ENCODE results near the gene GNB1L.

Gene GNB1L

DNA sequence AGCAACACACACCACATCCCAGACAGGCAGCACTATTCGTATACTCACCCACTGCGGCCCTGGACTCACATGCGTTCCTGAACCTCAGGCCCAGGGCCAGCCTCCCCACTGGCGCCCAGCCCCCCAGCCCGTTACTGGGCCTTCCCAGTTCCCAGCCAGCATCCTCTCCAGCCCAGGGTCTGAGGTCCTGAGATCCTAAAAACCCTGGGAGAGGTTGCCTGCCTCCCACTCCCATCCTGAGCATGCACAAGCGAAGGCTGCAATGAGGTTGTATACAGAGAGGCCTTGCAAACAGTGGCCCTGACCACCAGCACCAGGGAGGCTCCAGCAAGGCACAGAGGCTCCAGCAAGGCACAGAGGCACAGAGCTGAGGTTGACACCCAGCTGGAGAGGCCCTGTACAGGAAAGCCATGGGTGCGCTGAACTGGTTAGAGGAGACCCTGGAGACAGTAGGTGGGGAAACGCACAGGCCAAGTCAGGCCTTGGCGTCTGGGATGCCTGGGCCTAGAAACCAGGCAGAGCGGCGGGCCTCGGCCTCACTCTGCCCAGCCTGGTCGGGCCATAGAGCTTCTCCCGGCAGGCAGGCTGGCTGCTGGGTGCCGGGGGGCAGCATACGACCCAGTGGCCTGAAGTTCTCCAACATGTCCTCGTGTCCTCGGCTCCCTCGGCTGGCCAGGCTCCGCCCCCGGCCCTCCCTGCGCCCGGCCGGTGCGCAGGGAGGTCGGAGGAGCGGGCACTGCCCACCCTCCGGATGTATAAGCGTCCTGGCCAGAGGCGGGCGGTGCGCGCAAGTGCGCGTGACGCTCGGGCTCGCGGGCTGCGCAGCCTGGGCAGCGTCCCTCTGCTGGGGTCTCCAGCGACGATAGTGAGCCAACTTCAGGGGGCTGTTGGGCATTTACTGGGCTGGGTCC, 96.4 kb downstream of the GNB1L start:
- DNase-seq, result no peak

DNA sequence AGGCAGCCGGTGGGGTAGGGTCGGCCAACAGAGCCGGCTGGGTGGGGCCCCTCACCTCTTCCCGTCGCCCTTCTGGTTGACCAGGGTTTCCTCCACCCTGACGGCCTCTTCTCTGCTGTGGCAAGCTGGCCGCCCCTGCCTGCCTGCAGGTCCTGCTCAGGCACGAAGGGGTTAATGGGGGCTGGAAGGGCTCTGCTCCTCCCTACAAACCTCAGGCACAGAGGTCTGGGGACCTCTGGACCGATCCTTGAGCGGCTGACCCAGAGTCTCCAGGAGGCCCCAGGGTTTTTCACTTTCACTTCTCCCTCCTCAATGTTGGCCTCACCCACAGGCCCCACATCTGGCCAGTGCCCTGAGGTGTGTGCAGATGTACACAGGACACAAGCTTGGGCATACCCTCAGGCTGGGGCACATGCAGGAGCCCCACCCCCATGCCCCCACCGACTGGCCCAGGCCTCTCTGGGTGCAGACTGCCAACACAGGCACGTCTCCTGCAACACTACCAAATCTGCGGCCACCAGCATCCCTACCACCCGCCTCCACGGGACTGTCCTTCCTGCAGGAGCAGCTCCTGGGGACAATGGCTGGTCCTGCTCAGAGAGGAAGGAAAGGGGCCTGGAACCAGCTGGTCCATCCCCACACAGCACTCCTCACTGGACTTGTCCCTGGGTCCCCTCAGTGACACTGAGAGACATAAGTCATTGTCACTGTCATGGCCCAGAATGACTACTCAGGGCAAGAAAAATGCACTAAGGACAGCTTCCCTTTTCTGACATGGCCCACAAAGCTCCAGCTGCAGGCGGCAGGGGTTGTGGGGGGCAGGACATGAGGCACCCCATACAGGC, 97.3 kb downstream of the GNB1L start:
- no peak for DNase-seq

DNA sequence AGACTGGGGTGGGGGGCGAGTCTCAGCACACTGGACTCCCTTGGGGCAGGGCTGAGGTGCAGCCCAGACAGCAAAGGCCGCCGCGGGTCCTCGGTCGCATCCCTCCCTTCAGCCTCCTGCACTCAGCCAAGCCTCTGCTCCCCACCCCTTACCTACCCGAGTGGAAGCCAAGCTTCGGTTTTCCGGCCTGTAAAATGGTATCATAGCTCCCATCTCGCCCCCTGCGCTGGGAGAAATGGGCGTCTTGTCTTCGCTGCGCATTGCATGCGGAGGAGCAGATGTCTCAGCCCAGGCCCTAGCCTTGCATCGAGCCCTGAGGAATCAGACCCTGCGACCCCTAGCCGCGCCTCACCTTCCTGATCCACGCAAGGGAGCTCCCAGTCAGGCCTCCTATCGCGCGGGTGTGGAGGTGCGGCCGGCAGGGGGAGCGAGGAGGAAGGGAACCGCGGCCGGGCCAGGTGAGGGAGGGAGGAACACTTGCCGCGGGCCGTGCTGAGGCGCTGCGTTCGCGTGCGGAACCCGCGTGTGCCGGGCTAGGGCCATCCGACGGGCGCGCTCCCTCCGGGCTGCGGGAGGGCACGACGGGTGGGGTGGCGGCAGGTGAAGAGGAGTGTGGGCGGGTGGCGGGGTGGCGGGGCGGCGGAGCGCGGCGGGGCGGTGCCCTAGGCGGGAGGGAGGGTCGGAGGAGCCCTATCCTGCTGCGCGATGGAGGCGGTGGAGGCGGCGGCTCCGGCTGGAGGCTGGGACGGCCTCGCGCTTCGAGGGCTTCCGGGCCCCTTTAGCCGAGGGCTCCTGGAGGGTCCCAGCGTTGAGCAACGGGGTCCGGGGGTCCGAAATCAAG, 98.2 kb downstream of the GNB1L start:
- DNase-seq, result no peak

DNA sequence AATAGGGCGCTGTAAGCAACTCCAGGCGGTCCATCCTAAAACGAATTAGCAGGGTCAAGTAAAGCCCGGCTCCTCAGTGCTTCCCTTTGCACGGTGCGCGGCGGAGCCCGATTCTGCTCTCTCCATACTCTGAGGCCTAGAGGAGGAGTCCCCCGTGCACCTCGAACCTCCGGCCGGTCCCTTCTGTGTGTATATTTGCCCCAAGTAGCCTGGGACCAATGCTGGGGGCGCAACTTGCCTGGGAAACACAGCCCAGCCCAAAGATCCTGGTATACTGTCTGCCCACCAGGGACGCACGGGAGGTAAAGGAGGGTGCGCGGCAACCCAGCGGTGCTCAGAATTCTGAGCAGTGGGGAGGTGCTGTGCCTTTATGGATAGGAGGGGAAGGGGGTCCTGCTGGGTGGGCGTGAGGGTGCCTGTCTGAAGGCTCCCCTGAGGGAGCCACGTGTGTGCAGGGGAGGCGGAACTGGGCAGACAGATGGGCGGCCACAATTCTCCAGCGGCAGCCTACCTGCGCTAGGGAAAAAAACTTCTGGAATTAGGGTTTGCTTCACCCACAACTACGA, 98.9 kb downstream of the GNB1L start:
- no peak for DNase-seq

DNA sequence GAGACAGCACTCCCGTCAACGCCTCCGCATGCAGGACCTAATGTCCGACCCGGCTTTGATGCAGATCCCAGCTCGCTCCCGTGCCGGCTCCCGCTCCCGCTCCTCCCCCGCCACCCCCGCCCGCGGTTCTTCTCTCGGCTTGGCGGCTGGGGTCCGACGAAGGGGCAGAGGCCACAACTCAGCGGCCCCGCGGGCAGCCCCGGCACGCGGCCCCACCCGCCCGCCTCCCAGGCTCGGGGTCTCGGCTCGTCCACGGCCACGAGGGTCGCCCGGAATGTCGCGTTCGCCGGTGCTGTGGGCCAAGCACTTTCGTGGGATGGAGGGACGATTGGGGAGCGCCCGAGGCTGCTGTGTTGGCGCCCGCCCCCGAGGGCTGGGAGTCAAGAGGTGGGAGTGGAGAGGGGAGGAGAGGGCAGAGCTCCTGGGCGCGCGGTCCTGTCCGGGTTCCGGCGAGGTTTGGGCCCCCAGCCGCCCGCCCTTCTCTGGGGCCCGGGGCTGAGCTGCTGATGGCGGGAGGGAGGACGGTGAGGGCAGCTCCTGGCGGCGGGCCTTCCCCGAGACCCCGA, 99.4 kb downstream of the GNB1L start:
- DNase-seq, result no peak

DNA sequence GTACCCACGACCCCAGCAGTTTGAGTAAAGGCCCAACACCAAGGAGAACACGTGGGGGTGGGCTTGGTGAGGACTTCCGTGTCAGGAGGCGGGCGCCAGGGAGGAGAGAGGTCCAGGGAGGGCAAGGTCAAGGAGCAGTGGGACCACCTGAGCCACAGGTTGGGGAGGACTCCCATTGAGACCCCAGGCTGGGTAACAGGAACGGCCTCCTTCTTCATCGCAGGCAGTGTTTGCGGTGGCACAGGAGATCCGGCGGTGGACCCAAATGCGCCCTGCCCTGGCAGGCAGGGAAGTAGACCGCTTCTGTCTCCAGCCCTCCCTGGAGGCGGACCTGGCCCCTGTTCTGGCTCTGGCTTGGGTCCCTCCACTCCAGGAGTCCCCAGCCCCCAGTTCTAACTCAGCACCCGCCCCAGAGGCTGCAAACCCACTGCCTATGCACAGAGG, 100.0 kb downstream of the GNB1L start:
- no peak for DNase-seq

DNA sequence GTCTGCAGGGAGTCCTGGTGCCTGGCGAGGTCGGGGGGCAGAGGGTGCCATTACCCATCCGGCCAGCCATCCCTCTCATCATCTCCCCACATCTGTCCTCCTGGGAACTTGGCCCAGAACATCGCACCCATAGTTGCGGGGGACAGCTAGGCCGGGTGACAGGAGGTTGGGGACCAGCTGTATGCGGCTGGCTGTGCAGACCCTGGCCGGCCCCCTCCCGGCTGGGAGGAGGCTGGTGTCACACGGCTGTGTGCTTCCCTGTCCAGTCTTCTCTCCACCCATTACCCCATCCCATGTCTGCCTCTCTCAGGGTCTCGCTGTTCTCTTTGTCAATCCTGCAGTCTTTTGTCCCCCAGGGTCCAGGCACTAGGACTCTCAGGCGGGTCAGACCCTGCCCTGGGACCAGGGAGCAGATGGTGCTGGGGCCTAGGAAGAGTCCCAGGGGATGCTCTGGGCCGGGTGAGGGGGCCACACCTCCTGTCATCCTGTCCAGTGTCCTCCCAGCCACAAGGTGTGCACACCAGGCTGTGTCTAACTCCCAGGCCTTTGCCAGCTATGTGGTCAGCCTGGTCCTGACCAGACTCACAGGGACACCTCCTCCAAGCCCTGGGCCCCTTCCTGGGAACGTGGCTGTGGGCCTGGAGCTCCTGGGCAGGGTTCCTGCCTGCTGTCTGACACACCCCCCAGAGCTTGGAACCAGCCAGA, 100.5 kb downstream of the GNB1L start:
- no peak for DNase-seq

DNA sequence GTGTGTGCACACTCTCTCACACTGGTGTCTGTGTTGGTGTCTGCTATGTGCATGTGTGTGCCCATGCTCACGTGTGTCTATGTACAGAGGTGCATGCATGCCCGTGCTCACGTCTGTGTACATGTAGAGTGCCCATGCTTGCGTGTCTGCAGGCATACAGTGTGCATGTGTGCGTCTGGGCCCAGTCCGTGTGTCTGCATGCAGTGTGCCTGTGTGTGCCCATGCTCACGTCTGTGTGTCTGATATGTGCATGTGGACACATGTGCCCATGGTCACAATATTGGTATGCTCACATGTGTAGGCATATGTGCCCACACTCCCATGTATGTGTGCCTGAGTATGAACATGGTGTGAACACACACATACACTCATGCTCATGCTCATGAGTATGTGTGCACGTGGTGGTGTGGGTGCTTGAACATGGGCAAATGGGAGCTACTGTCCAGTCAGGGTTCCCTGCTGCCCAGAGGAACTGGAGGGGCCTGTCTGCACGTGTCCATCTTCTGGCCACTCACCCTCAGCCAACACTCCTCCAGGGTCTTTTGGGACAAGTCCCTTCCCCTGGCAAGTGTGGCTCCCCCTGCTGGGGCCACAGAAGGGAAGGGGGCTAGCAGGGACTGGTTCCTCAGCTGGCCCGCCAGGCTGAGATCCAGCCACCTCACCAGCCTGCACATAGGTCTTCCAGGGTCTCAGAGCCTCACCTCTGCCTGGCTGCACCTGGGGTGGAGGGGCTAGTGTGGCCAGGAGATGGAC, 101.4 kb downstream of the GNB1L start:
- no peak for DNase-seq

DNA sequence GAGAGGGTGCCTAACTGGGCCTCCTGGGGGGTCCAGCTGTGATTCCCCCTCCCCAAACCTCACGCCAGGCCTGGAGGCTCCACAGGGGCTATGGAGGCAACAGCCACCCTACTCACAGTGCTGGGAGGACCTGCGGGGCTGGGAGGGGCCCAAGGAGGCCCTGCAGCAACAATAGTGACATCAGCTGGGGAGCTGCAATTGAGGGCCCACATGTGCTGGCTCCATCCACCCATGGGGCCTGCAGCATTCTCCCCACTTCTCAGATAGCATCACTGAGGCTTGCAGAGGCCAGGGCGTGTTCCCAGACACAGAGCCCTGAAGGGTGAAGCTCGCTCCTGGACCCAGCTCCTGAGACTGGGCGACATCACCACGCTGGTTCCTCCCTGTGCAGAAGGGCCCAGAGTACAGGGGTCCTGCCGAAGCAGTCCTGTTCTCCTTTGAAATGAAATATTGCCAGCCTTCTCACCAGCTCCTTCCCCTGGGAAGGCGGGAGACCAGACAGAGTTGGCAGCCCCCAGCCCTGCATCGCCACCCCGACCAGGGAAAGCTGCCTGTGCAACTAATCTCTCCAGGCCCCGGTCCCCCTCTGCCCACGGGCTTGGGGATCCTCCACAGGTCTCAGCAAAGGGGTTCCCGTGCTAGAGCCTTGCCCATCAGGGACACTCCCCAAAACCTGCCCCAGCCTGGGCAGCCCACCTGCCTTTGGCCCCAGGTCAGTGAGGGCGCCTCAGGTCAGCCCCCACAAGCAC, 103.0 kb downstream of the GNB1L start:
- DNase-seq, result no peak

DNA sequence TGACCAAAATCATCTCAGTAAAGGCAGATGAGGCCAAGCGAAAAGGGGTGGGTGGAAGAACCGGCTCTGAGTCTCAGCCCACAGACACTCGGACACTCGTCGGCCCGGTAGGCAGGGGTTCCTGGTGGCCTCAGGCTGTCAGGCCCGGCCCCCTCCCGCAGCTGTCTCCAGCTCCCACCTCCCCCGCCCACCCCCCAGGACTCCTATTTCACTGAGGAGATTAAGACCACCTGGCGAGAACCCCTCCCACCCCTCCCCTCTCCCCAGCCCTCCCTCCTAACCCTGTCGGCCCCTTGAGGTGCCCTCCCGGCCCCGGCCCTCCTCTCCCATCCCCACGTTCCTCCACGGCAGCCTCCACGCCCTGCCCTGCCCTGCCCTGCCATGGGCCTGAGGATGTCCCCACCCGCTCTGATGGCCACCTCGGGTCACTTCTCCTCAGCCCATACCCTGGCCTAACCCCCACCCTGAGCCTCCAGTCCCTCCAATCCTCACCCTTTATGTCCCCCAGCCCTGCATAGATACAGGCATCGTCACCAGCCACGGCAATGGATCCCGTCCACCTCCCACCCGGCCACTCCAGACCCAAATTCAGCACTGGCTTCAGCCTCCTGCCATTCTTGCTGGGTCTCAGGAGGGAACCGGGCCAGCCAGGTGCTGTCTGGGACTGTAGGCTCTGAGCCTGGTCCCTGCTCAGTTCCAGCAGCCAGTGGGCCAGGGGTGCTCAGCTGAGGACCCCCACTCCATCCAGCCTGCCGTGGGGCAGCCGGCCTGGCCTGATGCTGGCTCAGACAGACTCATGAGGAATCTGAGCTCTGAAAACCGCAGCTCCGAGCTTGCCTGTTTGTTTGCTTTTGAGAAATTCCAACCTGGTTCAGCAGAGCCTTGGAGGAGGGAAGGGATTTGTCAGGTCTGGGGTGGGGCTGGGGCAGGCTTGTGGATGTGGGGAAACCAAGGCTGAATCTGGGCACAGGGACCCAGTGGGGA, 103.9 kb downstream of the GNB1L start:
- no peak for DNase-seq

DNA sequence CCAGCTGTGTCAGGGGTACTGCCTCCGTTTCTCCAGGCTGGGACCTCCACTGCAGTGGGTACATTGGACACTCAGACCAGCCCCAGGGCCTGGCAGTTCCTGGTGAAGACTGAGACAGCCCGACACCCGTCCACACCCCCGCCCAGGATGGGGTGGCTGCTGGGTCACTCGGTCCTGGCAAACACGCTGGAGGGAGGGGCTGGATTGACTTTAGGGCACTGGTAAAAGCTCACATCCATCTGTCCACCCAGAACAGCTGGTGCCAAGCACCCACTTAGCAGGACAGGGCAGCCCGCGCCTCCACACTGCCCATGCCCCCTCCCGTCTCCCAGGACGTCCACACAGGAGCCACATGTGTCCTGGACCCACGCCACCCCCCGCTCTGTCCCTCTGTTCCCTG, 104.8 kb downstream of the GNB1L start:
- no peak for DNase-seq

DNA sequence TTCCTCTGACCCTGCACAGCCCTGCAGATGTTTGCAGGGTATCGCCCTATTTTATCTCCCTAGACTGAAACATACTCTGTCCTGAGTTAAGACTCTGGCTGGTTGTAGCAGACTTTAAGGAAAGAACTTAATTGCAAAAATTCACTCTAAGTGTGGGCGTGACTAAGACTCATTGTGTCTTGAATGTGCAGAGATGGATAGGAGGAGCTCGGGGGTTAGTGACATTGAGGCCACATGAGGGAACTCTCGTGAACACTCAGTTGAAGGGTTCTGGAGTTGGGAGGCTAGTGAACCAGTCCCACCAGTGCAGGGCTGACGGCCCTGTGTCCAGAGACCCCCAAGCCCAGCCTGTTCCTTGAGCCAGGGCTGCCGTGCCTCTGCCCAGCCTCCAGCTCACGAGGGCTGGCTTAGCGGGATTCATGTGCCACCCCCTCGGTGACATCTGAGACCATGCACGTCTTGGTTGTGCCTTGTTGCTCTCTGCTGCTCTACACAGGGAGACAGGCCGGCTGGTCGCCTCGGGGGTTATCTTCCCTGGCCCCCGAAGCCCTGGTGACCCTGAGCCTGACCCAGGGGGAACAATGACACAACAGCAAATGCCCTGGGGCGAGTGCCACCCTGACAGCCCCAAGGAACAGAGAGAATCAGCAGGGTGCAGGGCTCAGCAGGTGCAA, 105.5 kb downstream of the GNB1L start:
- DNase-seq, result no peak

DNA sequence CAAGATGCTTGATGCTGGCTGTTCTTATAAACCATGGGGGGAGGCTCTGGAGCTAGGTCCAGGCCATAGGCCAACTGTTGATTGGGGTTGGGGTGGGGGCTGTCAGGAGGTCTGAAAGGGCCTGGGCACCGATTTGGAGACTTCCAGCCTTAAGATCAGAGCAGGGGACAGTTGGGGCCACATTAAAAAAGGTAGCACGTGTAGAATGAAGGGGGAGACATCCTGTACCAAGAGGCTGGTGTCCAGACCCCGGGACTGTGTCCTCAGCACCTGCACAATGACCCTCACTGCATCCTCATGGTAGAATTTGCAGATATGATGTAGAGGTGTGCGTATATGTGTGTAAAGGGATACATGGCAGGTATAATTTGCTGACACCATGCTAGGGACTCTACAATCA, 106.5 kb downstream of the GNB1L start:
- no peak for DNase-seq

DNA sequence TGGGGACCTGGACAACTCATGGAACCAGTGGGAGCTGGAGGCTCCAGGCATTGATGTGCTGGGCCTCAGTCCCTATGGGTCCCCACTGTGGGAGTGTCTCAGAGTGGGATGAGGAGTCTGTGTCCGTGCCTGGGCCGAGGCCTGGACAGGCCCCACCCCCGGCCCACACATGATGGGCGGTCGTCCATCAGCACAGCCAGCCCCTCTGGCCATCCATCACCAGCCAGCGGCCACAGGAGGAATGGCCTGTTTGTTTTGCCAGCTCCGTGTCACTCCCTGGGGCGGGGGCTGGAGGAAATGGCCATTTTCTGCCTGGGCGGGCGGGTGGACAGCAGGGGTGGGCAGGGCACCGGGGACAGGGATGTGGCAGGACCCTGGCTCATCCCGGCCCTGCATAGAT, 107.1 kb downstream of the GNB1L start:
- DNase-seq, result no peak

DNA sequence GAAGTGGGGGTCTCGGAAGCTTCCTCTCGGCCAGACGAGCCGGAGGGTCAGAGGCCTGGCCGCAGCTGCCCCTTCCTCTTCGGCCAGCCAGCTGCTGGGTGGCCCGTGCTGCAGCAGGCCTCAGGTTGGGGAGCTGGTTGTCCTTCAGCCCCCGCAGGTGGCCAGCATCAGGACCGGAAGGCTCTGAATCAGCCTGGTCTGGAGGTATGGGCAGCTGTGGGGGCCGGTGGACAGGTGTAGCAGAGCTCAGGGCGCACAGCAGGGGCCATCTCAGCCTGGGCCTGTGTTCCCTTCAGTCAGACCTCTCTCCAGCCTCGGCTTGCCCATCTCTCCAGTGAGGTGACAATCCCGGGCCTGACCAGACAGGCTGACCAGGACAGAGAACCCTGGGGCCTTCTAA, 107.9 kb downstream of the GNB1L start:
- no peak for DNase-seq

DNA sequence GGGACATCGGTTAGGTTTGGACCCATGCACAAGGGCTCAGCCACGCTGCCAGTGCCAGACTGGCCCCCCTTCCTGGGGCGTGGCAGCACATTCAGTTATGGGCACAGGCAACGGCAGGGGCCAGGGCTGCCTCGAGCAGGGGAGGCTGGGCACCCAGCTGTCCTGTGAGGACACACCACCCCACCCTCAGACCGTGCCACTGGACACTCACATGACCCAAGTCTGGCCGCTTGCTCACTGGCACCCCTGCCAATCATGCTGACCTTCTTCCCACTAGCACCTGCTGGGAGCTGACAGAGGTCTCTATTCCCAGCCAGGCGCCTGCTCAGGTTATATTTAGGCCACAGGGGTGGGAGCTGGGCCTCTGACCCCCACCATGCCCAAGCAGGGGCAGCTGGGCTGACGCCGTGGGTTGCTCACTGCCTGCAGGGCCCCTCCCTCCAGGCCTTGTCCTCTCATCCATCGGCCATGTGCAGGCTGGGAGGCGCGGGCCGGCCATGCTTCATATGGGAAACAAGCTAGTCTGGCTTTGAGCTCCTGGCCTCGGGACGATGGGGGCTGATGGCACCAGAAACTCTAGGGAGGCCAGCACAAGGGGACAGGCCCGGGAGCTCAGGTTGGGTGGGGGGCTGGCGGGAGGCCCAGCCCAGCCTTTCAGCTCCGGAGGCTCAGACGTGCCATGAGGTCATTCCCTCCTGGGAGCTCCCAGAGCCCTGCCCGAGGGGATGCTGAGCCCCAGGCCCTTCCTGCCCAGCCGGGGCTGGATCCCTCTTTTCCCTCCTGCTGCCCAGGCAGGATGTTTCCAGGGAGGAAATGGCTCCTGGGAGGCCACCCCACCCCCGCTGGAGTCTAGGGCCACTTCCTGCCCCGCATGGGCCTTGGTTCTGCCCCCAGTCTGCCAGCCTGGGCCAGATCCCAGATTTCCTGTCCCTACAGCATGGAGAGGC, 109.2 kb downstream of the GNB1L start:
- no peak for DNase-seq

Measured in NCI-H774 (cell line).